Measurements from ENCODE around the gene KIAA1217.
A peak's percentile ranks its signal among the peaks of the same experiment; 100 is the strongest.
"Not testable (repeated sequence)": the region's sequence is repeated elsewhere in the genome, so short reads cannot be mapped to it uniquely, and the experiment has no call there.

Gene KIAA1217

DNA sequence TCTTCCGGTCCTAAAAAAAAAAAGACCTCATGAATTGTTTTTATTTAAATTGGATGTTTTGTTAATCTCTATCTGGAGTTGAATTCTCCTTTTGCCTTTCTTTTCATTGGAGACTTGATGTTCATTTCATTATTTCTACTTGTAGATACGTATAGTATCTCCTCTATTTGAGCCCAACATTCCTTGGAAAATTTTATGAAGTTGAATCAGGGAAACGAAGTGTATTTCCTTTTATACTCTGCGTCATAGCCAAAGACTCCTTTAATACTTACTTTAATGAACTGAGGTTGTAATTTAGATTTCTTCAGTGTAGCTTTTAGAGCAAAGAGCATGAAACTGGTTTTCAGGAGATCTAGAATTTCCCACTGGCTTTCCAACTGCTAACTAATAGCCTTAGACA lies 132.4 kb downstream of the KIAA1217 start:
- DNase-seq, result no peak

DNA sequence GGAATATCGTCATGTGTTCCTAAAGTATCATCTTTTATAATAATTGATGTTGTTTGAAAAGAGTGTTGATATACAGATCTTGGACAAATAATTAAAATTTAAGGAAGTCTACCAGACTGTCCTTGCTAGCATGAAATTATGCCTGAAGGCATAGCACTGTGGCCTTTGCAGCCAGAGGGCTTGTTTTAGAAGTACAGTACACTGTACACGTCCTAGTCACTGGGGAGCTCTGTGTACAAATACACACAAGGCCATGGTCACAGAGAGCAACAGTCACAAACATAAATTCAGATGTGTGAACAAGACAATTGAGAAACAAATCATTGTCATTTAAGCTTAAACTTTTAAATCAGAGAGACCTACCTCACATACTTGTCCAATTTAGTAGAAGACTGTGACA lies 133.0 kb downstream of the KIAA1217 start:
- no peak for DNase-seq

DNA sequence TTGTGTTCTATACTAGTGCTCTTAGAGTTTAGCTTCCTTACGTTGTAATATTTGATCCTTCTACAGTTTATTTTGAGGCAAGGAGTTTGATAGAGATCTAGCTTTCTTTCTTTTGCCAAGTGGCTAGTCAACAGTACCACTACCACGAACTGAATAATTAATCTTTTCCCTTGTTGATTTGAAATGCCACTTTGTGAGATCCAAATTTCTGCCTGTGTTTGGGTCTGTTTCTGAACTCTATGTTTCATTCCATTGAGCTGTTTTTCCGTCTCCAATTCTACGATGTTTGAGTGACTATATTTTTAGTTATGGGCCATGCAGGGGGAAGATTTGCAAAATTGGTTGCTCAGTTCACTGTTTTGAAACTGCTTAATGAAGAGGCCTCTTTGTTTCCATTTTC lies 134.7 kb downstream of the KIAA1217 start:
- no peak for DNase-seq

DNA sequence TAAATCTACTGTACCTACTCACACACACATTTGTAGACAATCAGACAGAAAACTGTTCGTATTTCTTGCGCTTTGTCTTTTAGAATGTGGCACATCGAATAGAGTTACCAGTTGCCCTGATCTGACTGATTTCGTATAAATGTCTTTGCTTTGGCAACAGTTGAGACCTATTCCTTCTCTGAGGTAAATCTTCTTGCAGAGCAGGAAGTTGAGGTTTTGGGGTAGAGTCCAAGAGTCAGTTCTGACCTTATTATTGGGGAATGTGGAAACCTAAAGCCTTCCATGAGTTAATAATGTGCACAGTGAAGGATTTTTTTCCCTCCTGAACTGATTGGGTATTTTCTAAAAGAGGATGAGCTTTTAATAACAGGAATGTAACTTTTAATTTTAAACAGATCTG lies 135.3 kb downstream of the KIAA1217 start:
- peak; percentile 82 to 92 for DNase-seq

DNA sequence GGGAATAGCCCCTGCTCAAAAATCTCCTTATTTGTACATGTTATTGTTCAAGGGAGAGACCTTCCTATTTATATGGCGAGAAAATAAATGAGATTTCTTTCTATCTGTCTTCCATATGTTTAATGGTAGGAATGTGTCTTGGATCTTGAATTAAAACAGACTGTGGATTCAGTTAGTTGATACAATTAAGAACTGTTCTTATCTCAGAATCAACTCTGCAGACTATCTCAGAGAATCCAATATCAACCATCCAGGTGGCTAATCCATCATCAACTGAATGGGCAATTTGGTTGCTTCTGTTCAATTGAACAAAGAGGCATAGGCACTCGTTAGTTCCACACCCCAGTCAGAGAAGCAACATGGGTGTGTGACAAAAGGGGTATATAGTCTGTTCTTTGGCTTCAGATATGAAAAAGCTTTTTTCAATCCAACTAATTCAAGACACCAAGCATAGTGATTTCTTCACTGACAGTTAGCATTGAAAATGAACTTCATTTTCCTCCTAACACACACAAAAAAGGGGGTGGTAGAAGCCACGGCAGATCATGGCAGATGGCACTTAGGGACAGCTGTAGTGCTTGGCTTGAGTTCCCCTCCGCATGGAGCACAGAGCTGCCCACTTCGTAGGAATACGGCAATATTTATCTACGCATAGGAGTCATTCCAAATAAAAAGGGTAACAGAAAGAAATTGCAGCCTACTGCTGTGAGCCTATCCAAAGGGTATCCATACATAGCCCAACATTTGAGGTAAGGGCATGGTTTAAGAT lies 135.9 kb downstream of the KIAA1217 start:
- DNase-seq, result no peak

DNA sequence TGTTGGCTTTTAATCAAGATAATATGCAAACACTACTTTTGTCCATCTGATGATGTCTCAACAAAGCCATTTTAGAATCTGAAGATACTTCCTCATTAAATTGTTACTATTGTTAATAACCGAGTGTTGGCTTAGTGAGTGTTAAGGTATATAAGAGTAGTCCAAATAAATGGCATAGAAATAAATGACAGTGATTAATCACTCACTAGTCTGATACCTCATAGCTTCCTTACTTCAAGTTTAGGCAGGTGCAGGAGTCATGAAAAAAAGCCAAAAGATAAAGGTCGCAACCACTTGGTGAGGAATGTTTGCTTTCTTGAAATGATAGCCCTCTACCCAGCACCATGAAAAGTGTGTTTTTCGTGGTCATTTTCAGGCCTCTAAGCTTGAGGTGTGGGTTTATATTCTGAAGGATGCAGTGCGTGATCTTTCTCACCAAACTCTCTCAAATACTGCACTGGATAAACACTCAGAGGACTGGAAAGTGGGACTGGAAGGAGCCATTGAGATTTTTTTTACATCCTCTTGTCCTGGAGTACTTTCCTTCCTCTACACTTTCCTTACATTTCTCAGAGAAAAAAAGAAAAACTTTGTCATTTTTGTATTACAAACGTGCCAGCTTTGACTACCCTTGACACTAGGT lies 138.1 kb downstream of the KIAA1217 start:
- DNase-seq, result no peak

DNA sequence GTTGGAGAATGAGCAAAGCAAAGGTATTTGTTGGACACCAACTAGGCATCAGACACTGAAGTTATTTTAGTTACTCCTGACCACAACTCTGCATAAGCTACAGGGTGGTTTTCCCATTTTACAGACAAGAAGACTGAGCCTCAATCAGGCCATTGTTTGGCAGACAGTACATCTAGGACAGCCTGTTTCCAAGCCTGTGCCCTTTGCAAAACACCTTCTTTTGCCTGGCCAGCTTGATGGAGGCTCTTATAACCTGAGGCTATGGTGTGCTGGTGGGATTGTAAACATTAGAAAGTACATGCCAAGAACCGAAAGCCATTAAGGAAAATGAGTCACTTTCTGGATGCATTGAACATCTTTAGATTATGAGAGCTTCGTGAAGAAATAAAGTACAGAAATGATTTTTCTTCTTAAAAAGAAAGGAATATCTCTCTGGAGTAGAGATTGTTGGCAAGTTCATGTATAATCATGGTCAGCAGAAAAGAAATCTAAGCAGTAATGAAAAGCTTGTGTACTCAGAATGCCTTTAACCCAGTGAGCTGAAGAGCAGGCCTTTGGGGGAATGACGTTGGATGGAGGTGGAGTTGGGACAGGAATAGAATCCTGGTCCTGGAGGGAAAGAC lies 140.6 kb downstream of the KIAA1217 start:
- DNase-seq, result no peak

DNA sequence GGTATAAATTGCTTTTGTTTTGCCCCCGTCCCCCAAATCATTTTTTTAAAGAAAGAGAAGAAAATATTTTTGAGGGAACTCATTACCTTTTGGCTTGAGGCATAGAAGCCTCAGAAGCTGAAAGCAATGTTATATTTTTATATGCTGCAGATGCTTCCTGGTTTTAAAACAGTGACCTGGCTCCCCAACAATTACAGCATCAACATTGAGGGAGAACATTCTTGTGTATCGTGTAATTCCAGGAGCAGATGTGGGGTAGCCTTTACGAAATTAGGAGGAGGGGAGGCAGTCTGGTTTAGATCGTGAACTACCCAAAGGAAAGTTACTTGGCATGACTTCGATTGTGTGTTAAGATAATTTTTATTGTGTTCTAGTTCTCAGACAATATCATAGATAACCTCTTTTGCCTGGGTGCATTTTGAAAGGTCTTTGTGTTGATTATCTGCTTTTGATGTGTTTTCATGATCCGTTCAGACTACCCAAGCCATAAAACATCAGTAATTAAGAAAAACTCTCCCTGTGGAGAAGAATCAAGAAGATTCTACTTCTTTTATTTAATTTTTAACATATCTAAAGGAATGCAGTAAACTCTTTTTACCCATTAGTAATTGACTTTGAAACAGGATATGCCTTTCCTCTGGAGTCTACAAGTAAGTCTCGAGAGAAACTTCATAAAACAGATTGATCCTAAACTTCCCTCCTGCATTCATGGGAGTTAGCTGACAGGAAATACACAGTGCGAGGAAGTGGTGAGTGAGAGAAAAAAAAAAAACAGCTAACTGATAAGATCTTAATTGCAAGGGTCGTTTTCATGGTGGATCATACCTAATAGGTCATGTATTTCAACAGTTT lies 141.4 kb downstream of the KIAA1217 start:
- DNase-seq, result peak in 1 of 2 experiments; percentile 14

DNA sequence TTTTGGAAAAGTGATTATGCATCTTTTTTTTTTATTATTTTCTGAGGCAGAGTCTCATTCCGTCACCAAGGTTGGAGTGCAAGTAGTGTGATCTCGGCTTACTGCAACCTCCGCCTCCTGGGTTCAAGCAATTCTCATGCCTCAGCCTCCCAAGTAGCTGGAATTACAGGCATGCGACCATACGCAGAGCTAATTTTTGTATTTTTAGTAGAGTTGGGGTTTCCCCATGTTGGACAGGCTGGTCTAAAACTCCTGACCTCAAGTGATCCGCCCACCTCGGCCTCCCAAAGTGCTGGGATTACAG lies 141.9 kb downstream of the KIAA1217 start:
- not testable (repeated sequence) for DNase-seq

DNA sequence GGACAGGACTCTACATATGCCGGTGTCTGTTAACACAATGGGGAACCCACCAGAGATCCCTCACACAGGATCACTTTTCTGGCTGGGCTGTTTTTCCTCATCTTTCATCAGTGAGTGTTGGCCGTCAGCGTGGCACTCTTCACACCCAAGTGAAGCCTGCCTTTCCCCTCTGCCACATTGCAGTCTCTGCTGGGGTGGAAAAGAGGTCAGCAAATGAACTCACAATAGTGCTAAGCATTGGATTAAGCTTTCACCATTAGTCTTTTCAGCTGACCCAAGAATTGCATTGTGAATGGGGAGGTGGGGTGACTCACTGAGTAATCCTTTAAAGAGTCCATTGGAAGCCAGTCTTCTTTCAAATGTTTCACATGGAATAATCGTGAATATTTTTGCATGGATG lies 143.0 kb downstream of the KIAA1217 start:
- no peak for DNase-seq

DNA sequence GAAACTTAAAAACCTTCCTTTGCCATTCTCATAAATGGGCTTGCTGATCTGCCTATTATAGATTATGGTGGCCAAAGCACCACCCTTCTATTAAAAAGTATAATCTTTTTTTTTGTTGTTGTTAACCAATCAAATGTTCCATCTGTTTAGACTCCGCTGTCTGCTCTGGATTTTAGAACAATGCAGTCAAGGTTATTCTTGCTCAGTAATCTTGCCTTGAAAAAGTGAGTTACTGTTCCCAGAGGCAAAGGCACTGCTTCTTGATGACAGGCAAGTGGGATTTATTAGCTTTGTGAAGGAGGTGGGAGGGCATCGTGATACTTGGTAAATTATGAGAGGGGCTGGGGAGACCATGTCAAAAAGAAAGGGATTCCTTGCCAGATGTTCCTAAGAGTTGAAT lies 143.5 kb downstream of the KIAA1217 start:
- no peak for DNase-seq

DNA sequence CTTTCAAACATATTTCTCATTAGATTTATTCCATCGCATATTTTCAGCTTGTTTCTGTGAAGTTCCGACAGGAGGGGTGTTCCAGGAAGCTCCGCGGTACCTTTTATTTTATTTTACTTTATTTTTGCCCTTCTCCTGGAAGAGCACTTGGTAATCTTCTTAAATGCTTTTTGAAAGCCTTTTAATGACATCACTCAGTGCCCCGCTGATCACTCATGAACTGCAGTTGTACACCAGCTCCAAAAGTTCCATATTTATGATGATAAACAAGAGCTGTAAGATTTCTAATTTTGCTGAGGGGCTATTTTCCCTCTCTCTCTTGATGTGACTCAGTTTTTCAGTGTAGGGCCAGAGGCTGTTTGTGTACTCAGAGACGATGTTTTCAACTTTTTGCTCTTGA lies 144.4 kb downstream of the KIAA1217 start:
- DNase-seq, result no peak

DNA sequence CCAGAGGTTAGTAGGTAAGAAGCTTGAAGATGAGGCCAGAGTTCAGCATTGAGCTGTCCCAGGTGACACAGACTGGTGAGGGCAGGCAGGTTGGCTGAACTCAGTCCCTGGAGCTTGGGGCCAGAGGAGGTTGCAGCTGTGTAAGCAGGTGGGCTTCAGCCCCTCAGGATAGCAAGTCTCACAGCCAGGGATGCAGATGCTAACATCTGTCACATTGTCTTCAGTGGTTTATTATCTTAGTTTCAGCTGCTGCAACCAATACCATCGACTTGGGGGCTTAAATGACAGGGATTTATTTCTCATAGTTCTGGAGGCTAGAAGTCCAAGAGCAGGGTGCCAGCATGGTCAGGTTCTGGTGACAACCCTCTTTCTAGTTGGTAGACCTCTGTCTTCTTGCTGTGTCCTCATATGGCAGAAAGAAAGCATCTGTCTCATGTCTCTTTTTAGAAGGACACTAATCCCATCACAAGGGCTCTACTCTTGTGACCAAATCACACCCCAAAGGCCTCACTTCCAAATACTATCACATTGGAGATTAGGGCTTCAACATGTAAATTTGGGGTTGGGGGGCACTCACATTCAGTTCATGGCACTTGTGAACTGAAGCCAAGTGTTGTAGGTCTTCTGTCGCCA lies 146.2 kb downstream of the KIAA1217 start:
- no peak for DNase-seq

DNA sequence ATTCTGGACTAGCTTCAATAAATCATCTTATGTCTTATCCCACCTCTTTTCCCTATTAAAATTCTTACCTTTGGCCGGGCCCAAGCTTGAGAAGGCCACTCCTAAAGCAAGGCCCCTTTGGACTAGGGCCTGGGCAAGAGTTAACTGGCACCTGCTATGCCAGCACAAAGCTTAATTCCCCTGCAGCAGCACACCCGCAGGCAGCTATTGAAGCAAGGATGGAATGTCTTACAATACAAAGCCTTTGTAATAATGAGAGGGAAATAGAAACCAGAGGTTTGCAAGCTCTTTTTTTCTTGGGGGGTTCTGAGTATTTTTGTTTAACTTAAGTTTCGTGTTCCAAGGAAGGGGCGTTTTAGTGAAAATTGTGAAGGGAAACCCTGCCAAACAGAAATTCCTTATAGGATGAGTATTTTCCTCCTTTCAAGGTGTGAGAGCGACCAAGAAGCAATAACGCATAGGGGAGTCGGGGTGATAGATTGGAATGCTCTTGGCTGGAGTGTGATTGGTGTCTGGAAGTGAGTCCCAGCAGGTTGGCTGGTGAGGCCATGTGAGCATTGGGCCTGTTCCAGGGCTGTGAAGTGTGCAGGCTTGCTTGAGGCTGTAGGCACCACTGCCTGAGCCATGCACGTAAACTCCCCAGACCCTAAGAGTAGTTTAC lies 148.5 kb downstream of the KIAA1217 start:
- DNase-seq, result no peak

DNA sequence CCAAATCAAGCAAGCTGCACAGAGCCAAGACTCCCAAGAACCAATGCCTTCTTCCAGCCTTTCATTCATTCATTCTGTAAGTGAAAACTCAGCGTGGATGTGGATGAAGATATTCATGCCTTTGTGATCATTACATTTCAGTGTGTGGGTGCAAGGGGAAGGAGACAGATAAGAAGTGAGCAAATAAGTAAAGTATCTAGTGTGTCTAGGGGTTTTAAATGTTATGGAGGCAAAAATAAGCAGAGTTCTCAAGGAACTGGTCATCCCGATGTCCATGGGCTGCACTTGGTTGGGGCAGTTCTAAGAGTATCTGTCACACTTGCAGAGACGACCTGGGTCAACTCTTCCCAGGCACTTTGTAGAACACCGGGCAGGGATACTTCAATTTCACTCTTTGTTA lies 149.1 kb downstream of the KIAA1217 start:
- DNase-seq, result no peak

DNA sequence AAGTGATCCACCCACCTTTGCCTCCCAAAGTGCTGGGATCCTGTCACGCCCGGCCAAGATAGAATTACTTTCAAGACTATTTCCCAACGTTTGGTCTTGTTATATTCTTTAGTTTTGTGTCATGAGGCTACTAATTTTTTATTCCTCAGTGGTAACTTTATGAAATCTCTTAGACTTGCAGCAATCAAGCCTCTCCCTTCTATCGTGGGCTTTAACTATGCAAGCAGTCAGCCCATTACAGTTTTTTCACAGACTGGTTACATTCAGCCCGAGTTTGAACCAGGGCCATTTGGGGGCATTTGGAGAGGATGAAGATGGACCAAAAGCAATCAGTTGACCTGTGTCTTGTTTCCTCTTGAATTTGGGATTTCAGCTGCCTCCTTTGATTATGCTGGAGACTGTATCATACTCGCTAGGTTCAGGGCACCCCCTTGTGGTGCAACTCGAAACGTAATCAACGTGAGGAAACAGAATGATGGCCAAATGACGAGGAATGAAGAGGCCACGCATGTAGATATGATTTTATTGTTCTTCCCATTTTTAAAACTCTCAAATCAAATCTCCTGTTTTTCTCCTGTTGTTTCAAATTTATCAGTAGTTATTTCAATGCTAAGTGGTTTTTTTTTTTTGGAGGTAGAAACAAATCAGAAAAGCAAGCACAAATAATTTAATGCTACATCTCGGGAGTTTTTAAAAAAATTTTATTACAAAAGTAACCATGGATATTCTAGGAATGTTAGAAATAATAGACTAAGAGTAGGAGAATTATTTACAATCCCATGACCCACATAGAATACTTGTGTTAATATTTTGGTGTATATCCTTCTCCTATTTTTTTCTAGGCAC lies 151.6 kb downstream of the KIAA1217 start:
- peak; percentile 68 to 84 for DNase-seq

DNA sequence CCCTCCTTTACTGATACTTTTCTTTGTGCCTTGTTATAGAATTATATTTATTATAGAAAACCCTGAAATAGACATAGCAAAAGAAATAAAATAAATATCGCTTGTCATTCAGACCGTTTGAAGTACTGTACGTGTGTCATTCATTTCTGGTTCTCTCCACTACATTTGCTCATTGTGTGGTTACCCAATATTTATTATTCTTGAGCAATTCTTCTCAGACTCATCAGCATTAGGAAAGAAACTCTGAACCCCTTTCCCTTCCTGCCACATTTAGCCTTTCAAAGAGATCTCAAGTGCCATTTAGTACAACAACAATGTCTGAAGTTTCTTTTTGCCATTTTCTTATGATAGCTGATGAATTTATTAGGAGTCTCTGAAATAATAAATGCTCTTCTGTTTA lies 154.1 kb downstream of the KIAA1217 start:
- DNase-seq, result no peak

DNA sequence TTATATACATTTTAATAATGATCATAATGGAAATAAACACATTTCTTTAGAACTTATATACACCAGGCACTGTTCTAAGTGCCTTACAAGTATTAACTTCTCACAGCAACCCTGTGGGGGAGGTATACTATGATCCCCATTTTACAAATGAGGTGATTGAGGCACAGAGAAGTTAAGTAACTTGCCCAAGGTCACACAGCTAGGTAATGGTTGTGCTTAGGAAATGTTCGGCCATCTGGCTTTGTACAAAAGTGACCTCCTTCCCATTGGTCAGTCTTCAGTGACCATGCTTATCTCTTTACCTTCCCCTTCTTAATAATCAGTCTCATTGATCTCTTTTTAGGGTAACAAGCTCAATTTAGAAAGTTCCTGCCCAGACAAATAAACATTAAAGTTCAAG lies 158.8 kb downstream of the KIAA1217 start:
- DNase-seq, result no peak

DNA sequence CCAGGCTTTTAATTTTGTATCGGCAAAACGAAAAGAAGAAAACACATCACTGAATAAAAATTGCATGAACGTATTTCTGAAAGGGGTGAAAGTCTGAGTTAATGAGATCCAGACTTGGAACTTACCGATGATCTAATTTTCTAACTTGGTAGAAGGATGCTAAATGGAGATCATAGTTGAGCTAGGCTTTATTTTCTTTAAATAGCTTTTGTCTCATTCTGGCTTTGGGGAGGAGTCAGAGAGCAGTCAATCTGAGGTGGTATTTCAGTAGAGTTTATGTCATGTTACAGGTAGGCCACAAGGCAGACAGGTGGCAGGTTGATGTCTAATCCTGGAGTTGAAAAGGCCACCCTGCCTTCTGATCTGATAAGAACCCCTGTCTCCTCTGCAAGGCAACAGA lies 161.9 kb downstream of the KIAA1217 start:
- no peak for DNase-seq

DNA sequence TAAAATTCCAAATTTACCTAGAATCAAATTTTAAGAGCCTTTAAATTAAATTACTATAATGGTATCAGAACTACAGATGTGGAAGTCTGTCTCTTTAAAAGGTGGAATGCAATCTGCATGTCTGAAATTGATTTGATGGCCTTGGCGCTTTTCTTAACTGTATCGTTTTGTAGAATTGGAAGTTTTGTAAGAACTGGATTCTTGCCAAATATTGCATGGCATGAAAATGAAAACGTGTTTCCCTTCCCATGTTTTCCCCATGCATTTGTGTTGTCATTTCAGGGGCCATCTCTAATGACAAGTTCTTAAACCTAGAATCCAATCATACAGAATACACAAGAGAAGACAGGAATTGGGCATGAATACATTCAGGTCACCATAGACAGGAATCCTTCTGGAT lies 162.5 kb downstream of the KIAA1217 start:
- no peak for DNase-seq

DNA sequence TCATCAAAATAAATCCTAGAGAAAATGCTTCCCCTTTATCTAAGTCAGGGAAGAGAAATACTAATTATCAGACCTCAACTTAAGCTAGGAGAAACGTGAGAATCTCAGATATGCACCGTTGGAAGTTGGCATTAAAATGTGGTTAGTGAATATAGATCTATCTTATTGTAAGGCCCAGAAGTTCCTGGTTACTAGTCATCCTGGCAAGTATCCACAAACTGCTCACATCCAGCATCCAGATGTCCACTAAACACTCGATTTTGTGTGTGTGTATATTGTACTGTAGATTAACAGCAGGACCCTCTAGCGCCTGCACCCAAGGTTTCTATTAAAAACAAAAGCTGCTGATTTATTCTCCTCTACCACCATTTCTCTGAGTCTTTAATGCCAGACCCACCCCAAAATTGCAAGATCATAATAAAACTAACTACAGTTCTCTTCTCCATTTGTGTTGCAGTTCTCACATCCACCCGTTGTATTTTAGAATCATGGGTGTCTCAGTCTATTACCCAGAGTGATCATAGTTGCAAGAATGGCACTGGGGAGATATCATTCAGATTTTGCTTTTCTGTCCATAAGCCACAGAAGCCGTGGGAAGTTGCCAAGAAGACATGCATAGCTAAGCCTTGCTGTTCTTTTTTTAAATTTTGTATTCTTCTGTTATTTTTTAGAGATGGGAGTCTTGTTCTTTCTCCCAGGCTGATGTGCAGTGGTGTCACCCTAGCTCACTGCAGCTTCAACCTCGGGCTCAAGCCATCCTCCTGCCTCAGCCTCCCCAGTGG lies 165.4 kb downstream of the KIAA1217 start:
- no peak for DNase-seq
